ENCODE data around the gene HSCB.
A peak's percentile ranks its signal among the peaks of the same experiment; 100 is the strongest.
"Not testable (repeated sequence)": the region's sequence is repeated elsewhere in the genome, so short reads cannot be mapped to it uniquely, and the experiment has no call there.

The HSCB gene

GRCh38 chr22:28741785-28742561 lies at the start of gene HSCB, which contains the start of gene CHEK2:
Gene HSCB (plus strand): TSS chr22:28742039. CDS start chr22:28742096, 57 bp downstream.
Gene CHEK2 (minus strand): TSS chr22:28741820. CDS start chr22:28734721, 7,099 bp downstream.
- DNase-seq: peak; percentile 97

GRCh38 chr22:28693041-28693760 lies 48.6 kb upstream of the HSCB start:
- not testable (repeated sequence) for DNase-seq

- DNase-seq: no peak
Measured at GRCh38 chr22:28702891-28703290, 38.9 kb upstream of the HSCB start.

- no peak for DNase-seq
Measured at GRCh38 chr22:28703436-28703835, 38.4 kb upstream of the HSCB start.

- no peak for DNase-seq
Measured at GRCh38 chr22:28706845-28707244, 35.0 kb upstream of the HSCB start.

- no peak for DNase-seq
Measured at GRCh38 chr22:28710107-28710506, 31.7 kb upstream of the HSCB start.

- DNase-seq: no peak
Measured at GRCh38 chr22:28710576-28711191, 31.2 kb upstream of the HSCB start.

- no peak for DNase-seq
Measured at GRCh38 chr22:28711341-28711740, 30.5 kb upstream of the HSCB start.

GRCh38 chr22:28711820-28712777 lies 29.7 kb upstream of the HSCB start:
- no peak for DNase-seq

GRCh38 chr22:28714043-28714628 lies 27.7 kb upstream of the HSCB start:
- DNase-seq: no peak

- DNase-seq: no peak
Measured at GRCh38 chr22:28715611-28716010, 26.2 kb upstream of the HSCB start.

GRCh38 chr22:28716686-28717085 lies 25.2 kb upstream of the HSCB start:
- DNase-seq: no peak

- no peak for DNase-seq
Measured at GRCh38 chr22:28718044-28718443, 23.8 kb upstream of the HSCB start.

- DNase-seq: no peak
Measured at GRCh38 chr22:28728002-28728401, 13.8 kb upstream of the HSCB start.

GRCh38 chr22:28728621-28729313 lies 13.1 kb upstream of the HSCB start:
- DNase-seq: no peak

GRCh38 chr22:28730179-28730578 lies 11.7 kb upstream of the HSCB start:
- no peak for DNase-seq

- no peak for DNase-seq
Measured at GRCh38 chr22:28734393-28734792, 7.4 kb upstream of the HSCB start.

GRCh38 chr22:28736301-28737155 lies 5.3 kb upstream of the HSCB start:
- DNase-seq: no peak

- no peak for DNase-seq
Measured at GRCh38 chr22:28737701-28738100, 4.1 kb upstream of the HSCB start.

GRCh38 chr22:28738876-28739275 lies 3.0 kb upstream of the HSCB start:
- not testable (repeated sequence) for DNase-seq

Data from activated CD4-positive, alpha-beta T cell treated with anti-CD3 and anti-CD28 coated beads for 4 hours (primary cell).